HUES48 (cell line): ENCODE results near the gene CGREF1.

Experiments
- H3K27ac ChIP-seq: one replicate; pipeline ENCODE4 v1.7.0; 2013; ENCODE audit warnings: low read depth, low read length, inconsistent platforms
- H3K27me3 ChIP-seq: 2 replicates; pipeline ENCODE4 v1.6.1; 2013; ENCODE audit warnings: mild to moderate bottlenecking, low read length; ENCODE audit not compliant: control insufficient read depth, insufficient read depth
- H3K36me3 ChIP-seq: 2 replicates; pipeline ENCODE4 v1.6.1; 2013; ENCODE audit warnings: low read length; ENCODE audit not compliant: control insufficient read depth, insufficient read depth
- H3K4me1 ChIP-seq: 2 replicates; pipeline ENCODE4 v1.6.1; 2013; ENCODE audit warnings: mild to moderate bottlenecking, low read length; ENCODE audit not compliant: control insufficient read depth, insufficient read depth
- H3K4me3 ChIP-seq: 2 replicates; pipeline ENCODE4 v1.5.1; 2013; ENCODE audit warnings: mild to moderate bottlenecking, low read depth, low read length
- H3K9ac ChIP-seq: 2 replicates; pipeline ENCODE4 v1.6.1; 2013; ENCODE audit warnings: mild to moderate bottlenecking, low read depth, low read length, moderate library complexity
- H3K9me3 ChIP-seq: 2 replicates; pipeline ENCODE4 v1.6.1; 2013; ENCODE audit warnings: low read length; ENCODE audit not compliant: control insufficient read depth, insufficient read depth

CGREF1 gene

GRCh38 chr2:27136751-27137150 is 17.8 kb upstream of the CGREF1 start:
- Histone ChIP-seq H3K4me1 (peaks cover 5% of the 10 kb centered on the region; the same call in 1 of the 2 replicates), H3K36me3 (peaks cover 14% of the 10 kb centered on the region), H3K9ac (no peak overlapping the region), H3K9me3 (no peaks in the 10 kb centered on the region), H3K27me3 (no peaks in the 10 kb centered on the region), H3K4me3 (no peak overlapping the region), H3K27ac (no peak overlapping the region)

GRCh38 chr2:27135478-27135955 is 16.6 kb upstream of the CGREF1 start:
- Histone ChIP-seq H3K9me3 (no peaks in the 10 kb centered on the region), H3K4me1 (peaks cover 5% of the 10 kb centered on the region; the same call in 1 of the 2 replicates), H3K27ac (no peak overlapping the region), H3K27me3 (no peaks in the 10 kb centered on the region), H3K9ac (no peak overlapping the region), H3K4me3 (no peak overlapping the region), H3K36me3 (peaks cover 26% of the 10 kb centered on the region)

DNA sequence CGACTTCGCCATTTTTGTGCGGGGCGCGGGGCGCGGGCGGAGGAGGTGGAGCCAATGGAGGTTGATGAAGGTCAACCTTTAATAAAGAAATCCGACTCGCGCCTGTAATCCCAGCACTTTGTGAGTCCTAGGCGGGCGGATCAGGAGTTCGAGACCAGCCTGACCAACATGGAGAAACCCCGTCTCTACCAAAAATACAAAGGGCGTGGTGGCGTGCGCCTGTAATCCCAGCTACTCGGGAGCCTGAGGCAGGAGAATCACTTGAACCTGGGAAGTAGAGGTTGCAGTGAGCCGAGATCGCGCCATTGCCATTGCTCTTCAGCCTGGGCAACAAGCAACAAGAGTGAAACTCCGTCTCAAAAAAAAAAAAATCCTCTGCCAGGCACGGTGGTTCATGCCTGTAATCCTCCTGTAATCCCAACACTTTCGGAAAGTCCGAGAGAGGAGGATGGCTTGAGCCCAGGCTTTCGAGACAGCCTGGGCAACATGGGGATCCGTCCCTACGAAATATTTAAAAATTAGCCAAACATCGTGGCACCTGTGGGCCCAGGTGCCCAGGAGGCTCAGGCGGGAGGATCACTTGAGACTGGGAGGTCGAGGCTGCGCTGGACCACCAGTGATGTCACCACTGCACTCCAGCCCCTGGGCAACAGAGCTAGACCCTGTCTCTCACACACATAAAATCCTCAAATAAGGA is 16.0 kb upstream of the CGREF1 start:
- Histone ChIP-seq H3K9me3 (no peaks in the 10 kb centered on the region), H3K27ac (peak overlapping the region; percentile 5), H3K27me3 (no peaks in the 10 kb centered on the region), H3K4me3 (peak overlapping the region; percentile 97; the same call in 1 of the 2 replicates), H3K4me1 (peaks cover 5% of the 10 kb centered on the region; the same call in 1 of the 2 replicates), H3K9ac (no peak overlapping the region), H3K36me3 (peaks cover 32% of the 10 kb centered on the region)

DNA sequence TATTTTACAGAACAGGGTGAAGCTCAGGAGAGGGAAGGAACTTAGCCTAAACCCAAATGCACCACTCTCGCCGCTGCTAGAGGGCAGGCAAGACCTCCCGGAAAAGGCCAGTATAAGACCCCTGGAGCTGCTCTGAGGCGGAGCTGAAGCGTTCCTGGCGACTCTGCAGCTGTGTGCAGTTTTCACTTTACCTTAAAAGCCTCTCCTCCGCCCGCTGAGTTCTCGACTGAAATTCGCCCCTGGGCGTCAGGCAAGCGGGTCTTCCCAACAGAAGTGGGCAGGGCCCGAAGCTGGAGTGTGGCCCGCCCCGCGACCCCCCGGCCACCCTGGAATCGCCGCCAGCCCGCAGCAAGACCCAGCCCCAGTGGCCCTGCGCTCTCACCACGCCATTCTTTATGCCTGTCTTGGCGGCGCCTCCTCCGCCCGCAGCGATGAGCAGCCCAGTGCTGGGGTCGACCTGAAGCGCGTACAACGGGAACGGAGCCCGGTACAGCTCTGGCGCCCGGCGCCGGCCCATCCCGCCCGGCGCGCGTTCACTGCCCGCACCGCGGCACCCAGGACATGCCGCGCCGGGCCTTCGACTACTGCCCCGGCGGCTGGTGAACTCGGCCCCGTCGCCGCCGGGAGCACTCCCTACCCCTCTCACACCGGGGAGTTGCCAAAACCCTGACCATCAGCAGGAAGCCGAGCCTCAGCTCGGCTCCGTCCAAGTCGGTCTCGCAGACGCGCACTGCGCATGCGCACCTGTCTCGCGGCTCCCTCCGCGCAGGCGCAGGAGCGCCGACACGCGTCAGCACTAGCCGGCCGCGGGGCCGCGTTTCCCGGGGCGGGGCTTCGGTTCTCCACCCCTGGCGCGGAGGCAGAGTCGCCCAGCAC is 15.2 kb upstream of the CGREF1 start, which contains the start of gene PREB:
Gene PREB, minus strand, starts transcription at position 732 of the 876 bp plus-strand sequence. Its CDS starts 215 bp downstream, at position 517.
- Histone ChIP-seq H3K9ac (peak within 1 kb of the TSS; percentile 74), H3K4me1 (peaks cover 5% of the 10 kb centered on the region; the same call in 1 of the 2 replicates), H3K27me3 (no peaks in the 10 kb centered on the region), H3K27ac (peak within 1 kb of the TSS; percentile 81), H3K9me3 (no peaks in the 10 kb centered on the region), H3K4me3 (peak within 1 kb of the TSS; percentile 97), H3K36me3 (peaks cover 39% of the 10 kb centered on the region)

- Histone ChIP-seq H3K4me3 (peak overlapping the region; percentile 97), H3K27ac (no peak overlapping the region), H3K36me3 (peaks cover 39% of the 10 kb centered on the region), H3K27me3 (no peaks in the 10 kb centered on the region), H3K9ac (0 out of 2 replicates have a peak overlapping the region, but pooled peaks have one; percentile 30), H3K9me3 (no peaks in the 10 kb centered on the region), H3K4me1 (peaks cover 5% of the 10 kb centered on the region; the same call in 1 of the 2 replicates)
Observed at GRCh38 chr2:27133195-27133875, 14.4 kb upstream of the CGREF1 start.

- Histone ChIP-seq H3K9ac (no peak overlapping the region), H3K27me3 (no peaks in the 10 kb centered on the region), H3K27ac (no peak overlapping the region), H3K4me3 (no peak overlapping the region), H3K9me3 (no peaks in the 10 kb centered on the region), H3K4me1 (peaks cover 5% of the 10 kb centered on the region; the same call in 1 of the 2 replicates), H3K36me3 (peaks cover 39% of the 10 kb centered on the region)
Observed at GRCh38 chr2:27131429-27131828, 12.5 kb upstream of the CGREF1 start.

DNA sequence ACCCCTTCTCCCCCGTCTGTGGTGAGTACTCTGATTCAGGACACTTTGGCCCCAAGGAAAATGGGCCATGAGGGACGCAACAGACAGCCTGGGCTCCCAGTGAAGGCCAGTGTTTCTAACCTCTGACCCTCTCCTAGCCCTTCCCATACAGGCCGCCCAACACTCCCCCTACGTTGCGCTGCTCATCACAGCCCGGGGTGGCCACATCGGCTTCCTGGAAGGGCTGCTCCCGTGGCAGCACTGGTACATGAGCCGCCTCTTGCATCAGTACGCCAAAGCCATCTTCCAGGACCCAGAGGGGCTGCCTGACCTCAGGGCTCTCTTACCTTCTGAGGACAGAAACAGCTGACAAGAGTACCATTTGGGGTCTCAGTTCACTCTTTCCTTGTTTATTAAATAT is 11.5 kb upstream of the CGREF1 start:
- H3K36me3 ChIP-seq = peaks cover 39% of the 10 kb centered on the region
- no peaks in the 10 kb centered on the region for H3K27me3 ChIP-seq
- no peak overlapping the region for H3K27ac ChIP-seq
- H3K9me3 ChIP-seq = no peaks in the 10 kb centered on the region
- H3K9ac ChIP-seq = no peak overlapping the region
- peaks cover 5% of the 10 kb centered on the region; the same call in 1 of the 2 replicates for H3K4me1 ChIP-seq
- H3K4me3 ChIP-seq = no peak overlapping the region

DNA sequence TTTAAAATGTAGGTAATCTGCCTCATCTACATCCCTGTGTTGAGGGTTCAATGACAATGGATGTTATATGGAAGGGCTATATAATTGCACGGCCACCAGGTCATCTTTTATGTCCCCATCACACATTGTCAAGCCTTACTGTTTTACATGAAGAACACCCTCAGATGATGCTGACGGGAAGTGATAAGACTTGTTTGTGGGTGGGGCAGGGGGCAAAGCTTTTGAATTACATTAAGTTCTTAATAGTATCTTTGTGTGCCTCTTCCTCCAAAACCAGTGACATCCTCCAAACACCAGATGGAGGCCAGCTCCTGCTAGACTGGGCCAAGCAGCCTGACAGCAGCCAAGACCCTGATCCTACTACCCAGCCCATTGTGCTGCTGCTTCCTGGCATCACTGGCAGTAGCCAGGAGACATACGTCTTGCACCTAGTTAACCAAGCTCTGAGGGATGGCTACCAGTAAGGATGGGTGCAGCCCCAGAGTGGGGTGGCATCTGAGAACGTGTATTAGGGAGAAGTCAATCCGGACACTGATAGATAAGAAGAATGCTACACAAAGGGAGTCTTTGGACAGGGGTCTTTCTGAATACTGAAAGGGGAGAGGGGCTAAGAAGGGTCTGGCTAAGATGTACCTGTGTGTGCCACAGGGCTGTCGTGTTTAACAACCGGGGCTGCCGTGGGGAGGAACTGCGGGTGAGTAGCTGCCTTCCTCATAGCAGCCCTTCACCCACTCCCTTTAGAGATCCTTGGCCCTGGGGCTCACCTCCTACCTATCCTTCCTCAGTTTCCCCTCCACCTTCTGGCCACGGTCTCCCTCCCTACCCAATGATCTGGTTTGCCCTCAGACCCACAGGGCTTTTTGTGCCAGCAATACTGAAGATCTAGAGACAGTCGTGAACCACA is 10.0 kb upstream of the CGREF1 start:
- Histone ChIP-seq H3K4me3 (no peak overlapping the region), H3K9me3 (no peaks in the 10 kb centered on the region), H3K4me1 (peaks cover 9% of the 10 kb centered on the region; the same call in 1 of the 2 replicates), H3K27ac (no peak overlapping the region), H3K27me3 (peaks cover 7% of the 10 kb centered on the region), H3K9ac (no peak overlapping the region), H3K36me3 (peaks cover 39% of the 10 kb centered on the region)

DNA sequence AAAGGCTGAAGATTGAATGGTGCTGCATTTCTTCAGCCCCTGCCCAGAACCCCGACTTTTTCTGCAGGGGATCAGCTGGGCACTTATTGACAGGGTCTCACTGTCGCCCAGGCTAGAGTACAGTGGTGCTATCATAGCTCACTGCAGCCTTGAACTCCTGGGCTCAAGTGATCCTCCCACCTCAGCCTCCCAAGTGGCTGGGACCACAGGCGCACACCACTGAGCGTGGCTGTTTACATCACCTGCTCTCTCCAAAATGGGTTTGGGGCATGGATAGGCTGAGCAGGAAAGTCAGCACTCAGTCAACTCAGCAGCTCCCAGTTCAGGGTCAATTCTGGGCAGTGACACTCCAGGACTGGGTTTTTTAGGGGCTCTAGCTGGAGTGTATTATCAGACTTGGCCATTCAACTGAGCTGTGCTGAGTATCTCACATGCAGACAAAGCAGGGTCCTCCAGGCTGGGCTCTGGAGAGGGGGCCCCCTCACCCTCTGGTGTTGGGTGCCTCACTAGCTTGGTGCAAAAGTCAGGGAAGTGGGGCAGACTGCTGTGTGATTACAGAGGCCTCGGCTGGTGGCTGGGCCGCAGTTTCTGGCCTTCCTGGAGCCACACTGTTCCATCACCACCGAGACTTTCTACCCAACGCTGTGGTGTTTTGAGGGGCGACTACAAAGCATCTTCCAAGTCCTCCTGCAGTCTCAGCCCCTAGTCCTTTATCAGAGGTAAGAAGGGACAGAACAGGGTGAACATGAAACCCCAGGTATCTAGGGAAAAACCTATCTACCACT is 9.1 kb upstream of the CGREF1 start:
- Histone ChIP-seq H3K4me3 (no peak overlapping the region), H3K9ac (no peak overlapping the region), H3K36me3 (peaks cover 38% of the 10 kb centered on the region), H3K27ac (no peak overlapping the region), H3K9me3 (no peaks in the 10 kb centered on the region), H3K4me1 (peaks cover 6% of the 10 kb centered on the region; the same call in 1 of the 2 replicates), H3K27me3 (peaks cover 13% of the 10 kb centered on the region)
